Upper lobe of right lung (tissue), 1 donor: ENCODE results near the gene CUX1. TPM values are rescaled to one million over a fixed set of nuclear protein-coding genes. Genes with fewer than 3 reads are reported as not detected.

ENCODE experiments used
- ATAC-seq: fragments of 200-7000 bp; cut with Tn5 transposase; one replicate; pipeline ENCODE4 v1.9.1; 2020; ENCODE audit warnings: mild to moderate bottlenecking, moderate library complexity
- DNase-seq: peaks from one replicate; pipeline ENCODE4 v3.0.0-alpha.2; 2020
- H3K27ac ChIP-seq: fragments of 200-600 bp; one replicate; pipeline ENCODE4 v1.8.0; 2022
- H3K27me3 ChIP-seq: fragments of 200-600 bp; one replicate; pipeline ENCODE4 v1.8.0; 2022; ENCODE audit warnings: mild to moderate bottlenecking
- H3K36me3 ChIP-seq: fragments of 200-600 bp; one replicate; pipeline ENCODE4 v1.8.0; 2022
- H3K4me1 ChIP-seq: fragments of 200-600 bp; one replicate; pipeline ENCODE4 v1.8.0; 2022
- H3K4me3 ChIP-seq: fragments of 200-600 bp; one replicate; pipeline ENCODE4 v1.8.0; 2022; ENCODE audit warnings: mild to moderate bottlenecking
- H3K9me3 ChIP-seq: fragments of 200-600 bp; one replicate; pipeline ENCODE4 v1.8.0; 2022
- CTCF ChIP-seq: fragments of 200-600 bp; IDR thresholded peaks from one replicate; pipeline ENCODE4 v1.8.0; 2022; ENCODE audit warnings: antibody characterized with exemption
- intact Hi-C: fragments of 100-400 bp; cut with DNase I; formaldehyde crosslinking; loops from one replicate; pipeline ENCODE4 v1.11.0; 2022
- total RNA-seq: library from RNA; stranded (reverse); fragmentation: NEBNext Ultra II Directional; extraction: Animal tissue kit (Norgen Biotek cat#: 25700); gene quantifications from one replicate; pipeline ENCODE4 v1.2.1, GENCODE V29; 2021
- donor health status: DM: no; HTN: yes; CAD: no; lungs with severe emphysema.

Gene CUX1
- total RNA-seq, 1 donor from 2014 or later: 132 TPM

GRCh38 chr7:101911800-101912715 lies 94.6 kb downstream of the CUX1 start:
- ATAC-seq (peak; percentile 40), DNase-seq (peak; percentile 62)
- H3K4me3 ChIP-seq: no peak overlapping the region
- H3K36me3 ChIP-seq: peaks cover 13% of the 10 kb centered on the region
- intact Hi-C loops: no loop called here
- H3K4me1 ChIP-seq: peaks cover 23% of the 10 kb centered on the region
- H3K27ac ChIP-seq: peak overlapping the region; percentile 45
- no peaks in the 10 kb centered on the region for H3K27me3 ChIP-seq
- no peak for TF ChIP-seq CTCF
- H3K9me3 ChIP-seq: no peaks in the 10 kb centered on the region

- no peak for DNase-seq
- Histone ChIP-seq H3K36me3 (peaks cover 19% of the 10 kb centered on the region), H3K4me3 (no peak overlapping the region), H3K9me3 (no peaks in the 10 kb centered on the region), H3K27ac (no peak overlapping the region), H3K27me3 (no peaks in the 10 kb centered on the region), H3K4me1 (peaks cover 23% of the 10 kb centered on the region)
- intact Hi-C loops: no loop called here
- no peak for TF ChIP-seq CTCF
- ATAC-seq: no peak
Observed at GRCh38 chr7:101912716-101913110, 95.3 kb downstream of the CUX1 start.

- H3K36me3 ChIP-seq: peaks cover 24% of the 10 kb centered on the region
- H3K4me1 ChIP-seq: peaks cover 23% of the 10 kb centered on the region
- ATAC-seq (no peak), DNase-seq (peak; percentile 41)
- TF ChIP-seq CTCF: no peak
- no peaks in the 10 kb centered on the region for H3K9me3 ChIP-seq
- intact Hi-C loops: no loop called here
- H3K4me3 ChIP-seq: no peak overlapping the region
- H3K27me3 ChIP-seq: no peaks in the 10 kb centered on the region
- peak overlapping the region; percentile 55 for H3K27ac ChIP-seq
Observed at GRCh38 chr7:101913247-101913721, 95.9 kb downstream of the CUX1 start.

GRCh38 chr7:101913851-101914250 lies 96.4 kb downstream of the CUX1 start:
- H3K27me3 ChIP-seq: no peaks in the 10 kb centered on the region
- peaks cover 24% of the 10 kb centered on the region for H3K36me3 ChIP-seq
- no peak overlapping the region for H3K4me3 ChIP-seq
- no peak for DNase-seq
- ATAC-seq: no peak
- intact Hi-C loops: no loop called here
- TF ChIP-seq CTCF: no peak
- peak overlapping the region; percentile 55 for H3K27ac ChIP-seq
- H3K9me3 ChIP-seq: no peaks in the 10 kb centered on the region
- peaks cover 23% of the 10 kb centered on the region for H3K4me1 ChIP-seq

- no peak overlapping the region for H3K27ac ChIP-seq
- TF ChIP-seq CTCF: no peak
- ATAC-seq: no peak
- H3K36me3 ChIP-seq: peaks cover 29% of the 10 kb centered on the region
- H3K4me1 ChIP-seq: peaks cover 23% of the 10 kb centered on the region
- peak; percentile 51 for DNase-seq
- no peaks in the 10 kb centered on the region for H3K27me3 ChIP-seq
- no peak overlapping the region for H3K4me3 ChIP-seq
- intact Hi-C loops: no loop called here
- H3K9me3 ChIP-seq: no peaks in the 10 kb centered on the region
Observed at GRCh38 chr7:101915000-101915399, 97.6 kb downstream of the CUX1 start.
